Muscle layer of duodenum (tissue), 2 donors: ENCODE measurements around the gene HK1.

Experiments
- H3K27ac ChIP-seq: one replicate; pipeline ENCODE4 v1.7.0; 2013; ENCODE audit warnings: mild to moderate bottlenecking, low read length
- H3K27me3 ChIP-seq: one replicate; pipeline ENCODE4 v1.7.0; 2013; ENCODE audit warnings: low read depth, mild to moderate bottlenecking, control low read depth, low read length
- H3K36me3 ChIP-seq, 2 donors: one replicate each; pipeline ENCODE4 v1.7.0; 2013; ENCODE audit warnings: low read length in 2 of 2, control low read depth in 1 of 2, mild to moderate bottlenecking in 1 of 2; ENCODE audit not compliant: insufficient read depth in 2 of 2, control insufficient read depth in 1 of 2
- H3K4me1 ChIP-seq, 2 donors: one replicate each; pipeline ENCODE4 v1.7.0; 2013; ENCODE audit warnings: low read length in 2 of 2, mild to moderate bottlenecking in 2 of 2, control low read depth in 1 of 2, moderate library complexity in 1 of 2; ENCODE audit not compliant: insufficient read depth in 2 of 2, control insufficient read depth in 1 of 2
- H3K4me3 ChIP-seq, 2 donors: one replicate each; pipeline ENCODE4 v1.7.0; 2013; ENCODE audit warnings: low read length in 2 of 2, low read depth in 1 of 2, mild to moderate bottlenecking in 1 of 2
- H3K9me3 ChIP-seq, 2 donors: one replicate each; pipeline ENCODE4 v1.7.0; 2013; ENCODE audit warnings: low read length in 2 of 2, control low read depth in 1 of 2, mild to moderate bottlenecking in 1 of 2; ENCODE audit not compliant: control insufficient read depth in 1 of 2
- donor health status: healthy.

HK1 gene

DNA sequence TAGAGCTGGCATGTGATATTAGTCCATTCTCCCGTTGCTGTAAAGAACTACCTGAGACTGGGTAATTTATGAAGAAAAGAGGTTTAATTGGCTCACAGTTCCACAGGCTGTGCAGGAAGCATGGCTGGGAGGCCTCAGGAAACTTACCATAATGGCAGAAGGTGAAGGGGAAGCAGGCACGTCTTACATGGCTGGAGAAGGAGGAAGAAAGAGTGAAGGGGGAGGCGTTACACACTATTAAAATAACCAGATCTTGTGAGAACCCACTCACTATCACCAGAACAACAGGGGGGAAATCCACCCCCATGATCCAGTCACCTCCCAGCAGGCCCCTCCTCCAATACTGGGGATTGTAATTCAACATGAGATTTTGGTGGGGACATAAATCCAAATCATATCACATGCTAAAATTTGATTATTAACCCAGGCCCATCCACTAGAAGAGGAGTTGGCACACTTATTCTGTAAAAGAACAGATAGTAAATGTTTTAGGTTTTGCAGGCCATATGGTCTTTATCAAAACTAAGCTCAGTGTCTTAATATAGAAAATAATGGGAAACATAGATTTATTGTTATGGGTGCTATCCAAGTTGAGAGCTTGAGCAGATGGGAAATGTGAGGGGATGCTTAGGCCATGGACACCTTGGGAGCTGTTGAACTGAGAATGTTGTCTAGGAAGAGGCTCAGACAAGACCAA lies 18.6 kb upstream of the HK1 start:
- no peak overlapping the region for H3K4me3 ChIP-seq
- peaks cover 0 to 8% of the 10 kb centered on the region in 2 donors for H3K36me3 ChIP-seq
- no peaks in the 10 kb centered on the region for H3K4me1 ChIP-seq
- H3K27ac ChIP-seq = no peak overlapping the region
- no peaks in the 10 kb centered on the region for H3K27me3 ChIP-seq
- H3K9me3 ChIP-seq = no peaks in the 10 kb centered on the region

DNA sequence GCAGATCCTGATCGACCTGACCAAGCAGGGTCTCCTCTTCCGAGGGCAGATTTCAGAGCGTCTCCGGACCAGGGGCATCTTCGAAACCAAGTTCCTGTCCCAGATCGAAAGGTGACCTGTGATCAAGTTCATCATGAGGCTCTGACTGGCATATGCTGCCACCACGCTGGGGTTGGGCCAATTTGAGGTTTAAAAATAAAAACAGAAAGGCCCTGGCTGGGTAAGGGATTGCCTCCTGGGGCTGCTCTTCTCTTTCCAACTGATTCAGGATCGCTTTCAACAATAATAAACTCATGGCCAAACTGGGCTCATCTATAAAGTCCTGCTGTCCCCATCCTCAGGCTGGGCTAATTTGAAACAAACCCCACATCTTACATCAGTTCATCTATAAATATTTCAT lies 17.1 kb upstream of the HK1 start:
- Histone ChIP-seq H3K36me3 (peaks cover 0 to 8% of the 10 kb centered on the region in 2 donors), H3K4me3 (no peak overlapping the region)

DNA sequence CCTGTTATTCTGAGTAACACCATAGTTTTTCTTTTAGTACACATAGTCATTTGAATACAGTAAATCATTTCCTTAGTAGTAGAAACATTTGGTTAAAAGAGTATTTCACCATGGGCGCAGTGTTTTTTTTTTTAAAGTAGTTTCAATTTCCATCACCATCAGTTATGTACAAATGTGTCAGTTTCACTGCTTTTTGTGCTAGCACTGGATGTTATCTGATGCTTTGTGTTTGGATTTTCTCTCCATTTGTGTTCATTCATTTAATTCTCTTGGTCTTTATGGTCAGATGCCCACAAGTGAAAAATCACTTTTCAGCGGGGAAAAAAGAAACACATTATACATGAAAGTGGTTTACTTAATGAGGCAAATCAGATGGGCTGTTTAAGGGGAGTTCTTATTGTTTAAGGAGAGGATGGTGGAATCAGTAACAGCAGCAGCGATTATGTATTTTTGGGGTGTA lies 16.0 kb upstream of the HK1 start:
- H3K9me3 ChIP-seq = no peaks in the 10 kb centered on the region
- H3K36me3 ChIP-seq = peaks cover 0 to 2% of the 10 kb centered on the region in 2 donors
- H3K27me3 ChIP-seq = no peaks in the 10 kb centered on the region

More for the DNA sequence above, 17.1 kb upstream of the HK1 start:
- Histone ChIP-seq H3K9me3 (no peaks in the 10 kb centered on the region), H3K27ac (no peak overlapping the region), H3K4me1 (no peaks in the 10 kb centered on the region), H3K27me3 (no peaks in the 10 kb centered on the region)

DNA sequence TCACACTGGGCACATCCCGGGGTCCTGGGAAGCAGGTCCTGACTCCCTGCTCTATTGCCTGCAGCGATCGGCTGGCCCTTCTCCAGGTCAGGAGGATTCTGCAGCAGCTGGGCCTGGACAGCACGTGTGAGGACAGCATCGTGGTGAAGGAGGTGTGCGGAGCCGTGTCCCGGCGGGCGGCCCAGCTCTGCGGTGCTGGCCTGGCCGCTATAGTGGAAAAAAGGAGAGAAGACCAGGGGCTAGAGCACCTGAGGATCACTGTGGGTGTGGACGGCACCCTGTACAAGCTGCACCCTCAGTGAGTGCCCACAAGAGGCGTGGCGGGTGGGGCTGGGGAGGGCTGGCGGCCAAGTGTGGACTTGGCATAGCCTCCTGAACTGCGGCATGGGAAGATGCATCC lies 12.8 kb upstream of the HK1 start:
- Histone ChIP-seq H3K9me3 (no peaks in the 10 kb centered on the region), H3K27ac (no peak overlapping the region), H3K27me3 (no peaks in the 10 kb centered on the region)

More for the DNA sequence above, 16.0 kb upstream of the HK1 start:
- no peaks in the 10 kb centered on the region for H3K4me1 ChIP-seq
- no peak overlapping the region for H3K4me3 ChIP-seq
- H3K27ac ChIP-seq = no peak overlapping the region

DNA sequence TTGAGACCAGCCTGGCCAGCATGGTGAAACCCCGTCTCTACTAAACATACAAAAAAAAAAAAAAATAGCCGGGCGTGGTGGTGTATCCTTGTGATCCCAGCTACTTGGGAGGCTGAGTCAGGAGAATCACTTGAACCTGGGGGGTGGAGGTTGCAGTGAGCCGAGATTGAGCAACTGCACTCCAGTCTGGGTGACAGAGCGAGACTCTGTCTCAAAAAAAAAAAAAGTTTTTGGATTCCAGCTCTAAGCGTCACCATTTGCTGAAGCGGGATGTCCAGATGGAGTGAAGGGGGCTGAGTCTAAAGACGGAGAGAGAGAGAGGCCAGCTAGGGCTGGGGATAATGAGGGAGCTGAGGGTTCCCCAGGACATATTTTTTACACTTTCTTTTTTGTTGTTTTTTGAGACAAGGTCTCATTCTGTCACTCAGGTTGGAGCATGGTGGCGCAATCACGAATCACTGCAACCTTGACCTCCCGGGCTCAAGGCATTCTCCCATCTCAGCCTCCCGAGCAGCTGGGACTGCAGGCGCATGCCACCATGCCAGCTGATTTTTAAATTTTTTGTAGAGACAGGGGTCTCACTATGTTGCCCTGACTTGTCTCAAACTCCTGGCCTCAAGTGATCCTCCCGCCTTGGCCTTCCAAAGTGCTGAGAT lies 9.4 kb upstream of the HK1 start:
- Histone ChIP-seq H3K27ac (no peak overlapping the region), H3K4me3 (no peak overlapping the region), H3K4me1 (no peaks in the 10 kb centered on the region), H3K36me3 (no peaks in the 10 kb centered on the region), H3K9me3 (peaks cover 0 to 2% of the 10 kb centered on the region in 2 donors), H3K27me3 (no peaks in the 10 kb centered on the region)

More for the DNA sequence above, 12.8 kb upstream of the HK1 start:
- Histone ChIP-seq H3K4me1 (no peaks in the 10 kb centered on the region), H3K4me3 (no peak overlapping the region), H3K36me3 (no peaks in the 10 kb centered on the region)

DNA sequence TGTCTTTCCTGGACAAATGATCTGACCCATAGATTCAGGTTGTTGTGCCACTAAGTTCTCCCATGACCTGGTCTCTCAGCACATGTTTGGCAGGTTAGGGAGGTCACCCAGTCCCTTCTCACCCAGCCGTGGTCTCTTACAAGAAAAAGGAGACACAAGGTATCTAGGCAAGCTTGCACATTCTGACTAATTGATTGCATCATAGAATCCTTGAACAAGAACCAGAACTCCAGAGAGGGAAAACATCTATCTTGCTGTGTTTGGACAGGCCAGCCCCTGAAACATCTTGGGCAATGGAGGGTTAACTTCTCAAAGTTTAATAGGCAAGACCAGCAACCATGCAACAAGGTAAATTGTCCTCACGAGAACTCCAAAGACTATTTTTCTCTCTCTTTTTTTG lies 8.5 kb upstream of the HK1 start:
- peaks cover 0 to 2% of the 10 kb centered on the region in 2 donors for H3K9me3 ChIP-seq
- H3K4me3 ChIP-seq = no peak overlapping the region
- no peaks in the 10 kb centered on the region for H3K36me3 ChIP-seq
- no peaks in the 10 kb centered on the region for H3K27me3 ChIP-seq
- no peaks in the 10 kb centered on the region for H3K4me1 ChIP-seq
- no peak overlapping the region for H3K27ac ChIP-seq

DNA sequence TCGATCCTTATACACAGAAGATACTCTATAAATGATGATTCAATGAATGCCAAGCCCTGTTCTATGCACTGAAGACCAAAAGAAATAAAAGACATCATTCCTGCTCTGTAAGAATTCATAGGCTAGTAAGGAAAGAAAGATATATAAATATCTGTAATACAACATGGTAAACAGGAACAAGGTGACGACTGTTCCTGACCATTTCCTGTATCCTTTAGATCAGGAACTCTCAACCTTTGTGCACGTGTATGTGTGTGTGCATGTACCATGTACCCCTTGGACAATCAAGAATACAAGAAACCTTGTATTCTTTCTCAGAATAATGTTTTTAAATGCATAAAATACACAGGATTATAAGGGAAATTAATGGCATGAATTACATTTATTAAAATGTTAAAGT lies 7.3 kb upstream of the HK1 start:
- H3K27ac ChIP-seq = no peak overlapping the region
- peaks cover 0 to 2% of the 10 kb centered on the region in 2 donors for H3K9me3 ChIP-seq
- no peaks in the 10 kb centered on the region for H3K4me1 ChIP-seq
- H3K36me3 ChIP-seq = no peaks in the 10 kb centered on the region
- H3K27me3 ChIP-seq = no peaks in the 10 kb centered on the region
- no peak overlapping the region for H3K4me3 ChIP-seq

DNA sequence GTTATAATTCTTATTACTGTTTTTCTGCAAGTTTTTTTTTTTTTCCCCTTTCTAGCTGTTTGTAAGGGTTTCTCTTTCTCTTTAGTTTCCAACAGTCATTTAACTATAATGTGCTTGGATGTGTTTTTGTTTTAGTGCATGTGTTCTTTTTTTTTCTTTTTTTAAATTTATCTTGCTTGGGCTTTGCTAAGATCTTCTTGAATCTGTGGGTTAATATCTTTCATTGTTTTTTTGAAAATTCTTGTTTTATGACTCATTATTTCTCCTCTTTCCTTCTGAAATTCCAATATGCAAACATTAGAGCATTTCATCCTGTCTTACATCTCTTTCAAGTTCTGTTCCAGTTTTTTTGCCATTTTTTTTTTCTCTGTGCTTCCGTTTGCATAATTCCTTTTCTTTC lies 5.7 kb upstream of the HK1 start:
- Histone ChIP-seq H3K4me1 (no peaks in the 10 kb centered on the region), H3K9me3 (peaks cover 0 to 2% of the 10 kb centered on the region in 2 donors), H3K4me3 (no peak overlapping the region), H3K27ac (no peak overlapping the region), H3K36me3 (no peaks in the 10 kb centered on the region), H3K27me3 (no peaks in the 10 kb centered on the region)

DNA sequence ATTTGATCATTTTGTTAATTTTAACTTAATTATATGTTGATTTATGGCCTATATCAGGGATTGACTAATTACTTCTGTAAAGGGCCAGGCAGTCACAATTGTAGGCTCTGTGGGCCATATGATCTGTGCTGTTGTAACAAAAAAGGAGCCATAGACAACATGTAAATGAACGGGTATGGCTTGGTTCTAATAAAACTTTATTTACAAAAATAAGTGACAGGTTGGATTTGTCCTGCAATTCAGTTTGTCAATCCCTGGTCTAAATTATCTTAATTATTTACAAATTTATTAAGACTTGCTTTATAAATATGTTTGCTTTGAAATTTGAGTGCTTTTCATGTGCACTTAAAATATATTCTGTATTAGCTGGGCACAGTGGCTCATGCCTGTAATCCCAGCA lies 2.9 kb upstream of the HK1 start:
- Histone ChIP-seq H3K4me3 (no peak overlapping the region), H3K4me1 (no peaks in the 10 kb centered on the region), H3K9me3 (peaks cover 0 to 2% of the 10 kb centered on the region in 2 donors), H3K27ac (no peak overlapping the region), H3K27me3 (no peaks in the 10 kb centered on the region), H3K36me3 (no peaks in the 10 kb centered on the region)

DNA sequence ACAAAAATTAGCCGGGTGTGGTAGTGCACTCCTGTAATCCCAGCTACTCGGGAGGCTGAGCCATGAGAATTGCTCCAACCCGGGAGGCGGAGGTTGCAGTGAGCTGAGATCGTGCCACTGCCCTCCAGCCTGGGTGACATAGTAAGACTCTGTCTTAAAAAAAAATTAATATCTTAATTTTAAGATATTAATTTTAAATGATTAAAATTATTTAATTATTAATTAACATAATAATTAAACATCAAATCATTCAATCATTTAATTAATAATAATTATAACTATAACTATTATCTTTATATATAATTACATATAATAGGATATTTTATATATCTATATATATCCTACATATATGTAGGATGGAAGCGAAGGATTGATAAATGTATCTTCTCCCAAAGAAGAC lies 1.8 kb upstream of the HK1 start:
- Histone ChIP-seq H3K27ac (no peak overlapping the region), H3K9me3 (peaks cover 0 to 2% of the 10 kb centered on the region in 2 donors), H3K4me1 (no peaks in the 10 kb centered on the region)

DNA sequence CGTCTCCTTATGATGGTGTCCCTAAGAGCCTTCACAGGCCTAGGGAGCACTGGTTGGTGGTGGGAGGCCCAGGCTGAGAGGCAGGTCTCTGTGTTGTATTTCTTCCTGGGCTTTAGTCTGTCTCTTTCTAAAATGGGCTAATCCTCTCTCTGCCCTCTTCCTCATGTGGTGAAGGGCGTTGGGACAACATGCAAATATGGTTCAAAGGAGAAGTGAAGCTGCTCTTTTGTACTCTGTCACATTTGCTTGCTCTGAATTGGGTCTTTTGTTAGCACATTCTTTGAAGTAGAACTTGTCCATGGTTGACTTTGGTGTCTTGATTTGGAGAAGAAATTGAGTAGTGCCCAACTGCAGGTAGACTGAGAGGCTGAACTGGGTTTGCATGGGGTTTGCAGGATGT lies 814 bp downstream of the HK1 start:
- no peak overlapping the region for H3K4me3 ChIP-seq
- H3K27ac ChIP-seq = no peak overlapping the region
- no peaks in the 10 kb centered on the region for H3K4me1 ChIP-seq
- H3K9me3 ChIP-seq = no peaks in the 10 kb centered on the region
- no peaks in the 10 kb centered on the region for H3K36me3 ChIP-seq
- no peaks in the 10 kb centered on the region for H3K27me3 ChIP-seq

More for the DNA sequence above, 1.8 kb upstream of the HK1 start:
- Histone ChIP-seq H3K4me3 (no peak overlapping the region), H3K36me3 (no peaks in the 10 kb centered on the region), H3K27me3 (no peaks in the 10 kb centered on the region)
